Inflammatory macrophage (primary cell): ENCODE results near the gene NR3C1.

ENCODE experiments used
- DNase-seq, 2 donors: peaks; one replicate each; pipeline ENCODE4 v3.0.0-alpha.2; 2020 to 2022

The NR3C1 gene

DNA sequence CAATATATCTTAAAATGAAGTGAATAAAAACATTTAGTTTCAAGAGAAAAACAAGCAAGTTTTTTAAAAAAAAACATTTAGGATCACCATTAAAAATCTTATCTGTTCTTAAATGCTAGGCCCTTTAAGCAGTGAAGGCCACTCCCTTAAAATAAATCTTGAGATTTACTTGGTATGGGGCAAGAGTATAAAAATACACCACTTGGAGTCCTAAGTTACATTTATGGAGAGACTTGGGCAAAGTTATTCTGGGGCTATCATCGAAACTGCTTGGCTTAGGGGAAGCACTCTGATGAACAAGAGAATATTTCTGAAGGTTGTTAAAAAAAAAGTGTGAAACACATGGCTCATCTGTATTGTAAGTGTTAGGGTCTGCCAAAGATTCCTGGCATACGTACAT lies 97.4 kb downstream of the NR3C1 start:
- DNase-seq = no peak

DNA sequence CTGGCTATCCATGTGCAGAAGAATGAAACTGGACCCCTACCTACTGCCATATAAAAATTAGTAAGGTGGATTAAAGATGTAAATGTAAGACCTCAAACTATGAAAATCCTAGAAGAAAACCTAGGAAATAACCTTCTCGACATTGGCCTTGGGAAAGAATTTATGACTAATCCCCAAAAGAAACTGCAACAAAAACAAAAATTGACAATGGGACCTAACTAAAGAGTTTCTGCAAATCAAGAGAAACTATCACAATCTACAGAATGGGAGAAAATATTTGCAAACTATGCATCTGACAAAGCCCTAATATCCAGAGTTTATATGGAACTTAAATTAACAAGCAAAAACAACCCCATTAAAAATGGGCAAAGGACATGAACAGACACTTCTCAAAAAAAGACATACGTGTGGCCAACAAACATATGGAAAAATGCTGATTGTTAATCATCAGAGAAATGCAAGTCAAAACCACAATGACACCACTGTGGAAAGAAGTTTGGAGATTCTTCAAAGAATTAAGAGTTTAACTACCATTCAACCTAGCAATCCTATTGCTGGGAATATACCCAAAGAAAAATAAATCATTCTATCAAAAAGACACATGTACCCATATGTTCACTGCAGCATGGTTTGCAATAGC lies 98.5 kb downstream of the NR3C1 start:
- no peak for DNase-seq

DNA sequence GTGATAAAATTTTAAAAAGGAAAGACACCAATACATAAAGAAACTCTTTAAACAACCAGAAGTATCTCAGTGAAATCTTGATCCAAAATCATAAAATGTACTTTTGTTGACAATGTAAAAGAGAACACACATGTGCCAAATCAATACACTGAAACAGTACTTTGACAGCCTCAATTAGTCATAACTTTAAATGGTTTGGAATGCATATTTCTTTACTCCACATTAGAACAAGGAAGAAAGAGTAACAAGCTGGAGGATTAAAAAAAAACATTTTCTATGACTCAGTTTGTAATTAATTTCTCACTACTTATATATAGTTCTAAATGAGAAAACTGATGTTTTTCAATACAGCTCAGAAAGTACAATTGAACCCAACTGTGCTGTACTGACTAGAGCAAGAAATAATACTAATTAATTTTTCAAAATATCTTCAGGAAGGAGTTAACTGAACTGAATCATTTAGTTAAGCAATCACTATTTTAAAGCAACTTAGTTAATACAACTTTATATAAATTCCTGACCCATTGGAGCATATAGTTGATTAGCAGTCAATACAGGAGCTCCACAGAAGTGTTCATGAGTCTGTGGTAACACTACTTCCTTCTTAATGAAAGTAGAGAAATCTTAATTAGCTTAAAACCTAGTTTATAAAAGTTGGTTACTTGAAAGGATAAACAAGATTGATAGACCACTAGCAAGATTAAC lies 101.0 kb downstream of the NR3C1 start:
- no peak for DNase-seq

DNA sequence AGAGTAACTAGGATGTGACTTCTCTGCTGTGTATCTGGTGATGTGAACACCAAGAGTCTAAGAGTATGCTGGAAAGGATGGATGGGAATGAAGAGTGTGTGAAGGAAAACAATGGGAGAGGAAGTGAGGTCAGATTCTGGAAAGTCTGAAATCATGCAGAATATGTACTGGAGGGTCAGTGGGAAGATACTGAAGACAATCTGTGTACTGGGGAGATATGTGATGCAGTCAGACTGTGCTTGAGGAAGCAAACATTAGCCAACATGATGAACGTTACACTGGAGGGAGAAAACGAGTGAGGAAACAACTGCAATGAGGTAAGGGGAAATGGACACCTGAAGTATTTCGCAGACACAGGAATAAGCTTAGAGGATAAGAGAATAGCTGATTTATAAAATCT lies 105.7 kb downstream of the NR3C1 start:
- no peak for DNase-seq

DNA sequence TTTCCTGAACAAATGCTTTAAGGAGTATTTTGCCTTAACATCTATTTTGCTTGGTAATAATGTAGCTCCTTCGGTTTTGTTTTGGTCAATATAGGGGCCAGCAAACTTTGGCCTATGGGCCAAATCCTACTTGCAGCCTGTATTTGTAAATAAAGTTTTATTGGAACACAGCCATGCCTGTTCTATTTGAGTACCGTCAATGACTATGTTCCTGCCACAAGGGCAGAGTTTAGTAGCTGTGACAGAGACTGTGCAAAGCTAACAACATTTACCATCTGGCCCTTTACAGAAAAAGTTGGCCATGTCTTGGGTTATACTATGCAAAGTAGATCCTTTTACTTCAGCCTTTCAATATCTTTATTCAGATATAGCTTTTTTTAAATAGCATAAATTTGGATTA lies 113.4 kb downstream of the NR3C1 start:
- no peak for DNase-seq

DNA sequence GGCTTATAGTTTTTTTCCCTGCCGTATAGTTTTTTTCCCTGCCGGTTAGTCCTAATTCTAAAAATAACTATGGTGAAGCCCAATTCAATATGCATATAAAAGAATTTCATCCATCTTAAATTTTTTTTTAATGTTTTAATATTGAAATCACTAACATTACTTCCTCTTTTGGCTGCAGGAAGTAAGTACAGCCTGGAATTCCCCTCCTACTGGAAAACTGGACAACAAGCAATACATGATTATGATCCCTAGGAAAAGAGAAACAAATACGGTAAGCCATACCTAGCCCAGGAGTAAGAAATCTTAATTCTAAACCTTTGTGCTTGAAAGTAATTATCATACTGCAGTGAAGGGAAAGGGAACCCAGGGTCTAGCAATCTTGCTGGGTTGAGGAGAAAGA lies 119.0 kb downstream of the NR3C1 start:
- DNase-seq = peak; percentile 30 to 47

DNA sequence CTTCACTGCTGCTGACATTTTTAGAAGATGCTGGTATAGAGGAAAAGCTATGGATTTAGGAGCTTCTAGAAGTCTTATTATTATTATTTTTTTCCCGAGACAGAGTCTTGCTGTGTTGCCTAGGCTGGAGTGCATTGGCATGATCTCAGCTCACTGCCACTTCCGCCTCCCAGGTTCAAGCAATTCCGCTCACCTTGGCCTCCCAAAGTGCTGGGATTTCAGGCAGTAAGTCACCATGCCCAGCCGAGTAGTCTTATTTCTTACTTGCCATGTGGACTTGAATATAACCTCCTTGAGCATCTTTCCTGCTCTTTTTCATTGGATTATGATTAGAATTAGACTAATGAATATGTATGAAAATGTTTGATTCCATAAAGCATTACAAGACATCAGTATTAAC lies 119.5 kb downstream of the NR3C1 start:
- no peak for DNase-seq

DNA sequence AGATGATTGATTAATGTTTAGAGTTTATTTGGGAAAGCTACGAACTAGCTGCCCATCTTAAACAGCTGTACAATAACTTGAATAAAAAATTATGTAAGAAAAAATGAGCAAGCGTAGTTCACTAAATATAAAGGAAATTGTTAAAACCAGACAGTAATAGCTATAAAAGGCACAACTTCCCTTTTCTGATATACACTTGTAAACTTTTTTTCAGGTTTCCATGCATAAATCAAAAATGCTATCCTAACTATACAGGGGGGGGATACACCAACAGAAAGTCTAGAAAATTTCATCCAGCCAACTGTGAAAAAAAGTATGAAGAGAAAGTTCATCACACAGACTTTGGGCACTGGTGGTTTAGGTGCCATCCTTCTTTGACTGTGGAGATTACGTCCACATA lies 122.3 kb downstream of the NR3C1 start:
- peak in 1 of 2 donors; percentile 19 for DNase-seq

DNA sequence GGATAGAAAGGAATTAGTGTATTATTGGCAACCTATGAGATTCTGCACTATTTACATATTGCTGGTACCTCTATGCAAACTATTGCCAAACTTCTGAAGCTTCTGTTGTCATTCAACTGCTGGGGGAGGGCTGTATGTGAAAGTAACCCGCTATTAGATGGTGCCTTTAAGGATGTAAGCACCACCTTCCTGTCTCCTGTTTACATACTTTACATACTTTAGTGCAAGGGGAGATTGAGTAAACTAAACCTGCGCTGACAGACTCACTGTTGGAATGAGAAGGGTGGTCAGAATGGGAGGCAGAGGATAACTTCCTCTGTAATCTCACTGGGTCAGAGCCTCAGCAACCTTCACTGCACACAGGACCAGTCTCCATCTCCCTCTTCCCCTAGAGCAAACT lies 123.8 kb downstream of the NR3C1 start:
- no peak for DNase-seq

DNA sequence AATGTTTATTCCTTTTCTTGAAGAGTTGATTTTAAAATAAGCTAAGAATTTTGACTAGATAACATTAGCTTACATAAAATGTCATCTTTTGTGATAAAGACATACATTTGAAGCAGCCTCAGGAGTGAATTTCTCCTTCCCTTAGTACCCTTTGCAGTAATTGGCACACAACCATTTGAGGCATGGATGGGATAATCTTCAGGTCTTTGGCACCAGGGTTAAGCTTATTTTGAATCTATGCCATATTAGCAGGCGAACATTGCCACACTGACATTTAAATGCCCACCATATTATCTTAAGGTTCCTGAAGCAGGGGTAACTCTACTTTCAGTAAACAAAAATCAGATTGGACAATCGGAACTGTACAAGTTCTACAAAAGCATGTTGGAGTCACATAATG lies 126.0 kb downstream of the NR3C1 start:
- DNase-seq = no peak

DNA sequence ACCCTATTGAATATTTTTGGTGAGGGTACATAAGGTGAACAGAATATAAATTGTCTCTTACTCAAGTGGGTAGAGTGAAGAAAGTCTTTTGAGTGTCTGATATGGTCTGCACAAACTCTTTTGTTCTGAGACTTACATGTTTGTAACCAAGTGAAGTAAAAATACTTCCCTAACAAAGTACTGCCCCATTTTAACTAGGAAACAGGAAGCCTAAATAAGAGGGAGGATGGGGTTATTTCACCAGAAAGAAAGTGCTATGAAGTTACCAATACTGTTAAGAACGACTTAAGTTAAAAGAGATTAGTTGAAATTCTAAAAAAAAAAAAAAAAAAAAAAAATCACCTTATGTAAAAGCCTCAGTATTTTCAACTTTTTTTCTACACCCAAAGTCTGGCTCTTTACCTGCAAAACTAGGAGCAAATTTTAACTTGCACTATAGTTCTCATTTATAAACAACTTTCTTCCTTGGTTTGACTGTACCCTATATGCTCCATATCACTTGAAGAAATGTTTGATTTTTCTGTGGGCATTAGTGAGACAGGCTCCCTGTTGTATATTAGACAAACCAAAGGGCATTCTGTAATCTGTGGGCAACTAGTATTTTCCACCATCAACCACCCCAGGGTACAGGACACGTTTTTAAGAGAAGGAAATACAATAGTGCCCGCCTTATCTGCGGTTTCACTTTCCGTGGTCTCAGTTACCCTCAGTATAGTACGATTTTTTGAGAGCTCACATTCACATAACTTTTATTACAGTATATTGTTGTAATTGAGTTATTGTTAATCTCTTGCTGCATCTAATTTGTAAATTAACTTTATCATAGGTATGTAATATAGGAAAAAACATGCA lies 127.7 kb downstream of the NR3C1 start:
- peak; percentile 37 to 73 for DNase-seq

DNA sequence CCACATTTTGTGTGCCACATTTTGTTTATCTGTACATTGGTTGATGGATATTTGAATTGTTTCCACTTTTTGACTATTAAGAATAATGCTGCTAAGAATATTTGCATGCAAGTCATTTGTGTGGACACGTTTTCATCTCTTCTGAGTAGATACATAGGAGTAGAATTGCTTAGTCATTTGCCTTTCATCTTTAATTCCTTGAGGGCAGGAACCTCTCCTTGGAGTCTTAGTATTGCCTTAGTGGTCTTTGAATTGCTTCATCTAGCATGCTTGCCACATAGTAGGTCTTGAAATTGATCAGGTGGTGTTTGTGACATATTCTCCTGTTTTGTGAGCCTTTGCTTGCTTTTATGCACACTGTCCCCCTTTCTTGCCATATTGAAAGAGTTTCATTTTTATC lies 128.5 kb downstream of the NR3C1 start:
- DNase-seq = peak in 1 of 2 donors; percentile 15

DNA sequence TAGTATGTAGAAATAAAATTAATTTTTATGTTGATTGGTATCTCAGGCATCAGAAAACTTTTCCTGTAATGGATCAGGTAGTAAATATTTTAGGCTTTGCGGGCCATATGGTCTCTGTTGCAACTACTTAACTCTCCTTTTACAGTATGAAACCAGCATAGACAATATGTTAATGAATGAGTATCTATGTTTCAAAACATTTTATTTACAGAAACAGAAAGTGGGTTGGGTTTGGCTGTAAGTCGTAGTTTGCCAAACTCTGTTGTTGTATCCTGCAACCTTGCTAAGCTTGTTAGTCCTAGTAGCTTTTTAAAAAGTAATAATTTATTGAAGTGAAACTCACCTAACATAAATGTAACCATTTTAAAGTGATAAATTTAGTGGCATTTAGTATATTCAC lies 132.1 kb downstream of the NR3C1 start:
- DNase-seq = no peak

DNA sequence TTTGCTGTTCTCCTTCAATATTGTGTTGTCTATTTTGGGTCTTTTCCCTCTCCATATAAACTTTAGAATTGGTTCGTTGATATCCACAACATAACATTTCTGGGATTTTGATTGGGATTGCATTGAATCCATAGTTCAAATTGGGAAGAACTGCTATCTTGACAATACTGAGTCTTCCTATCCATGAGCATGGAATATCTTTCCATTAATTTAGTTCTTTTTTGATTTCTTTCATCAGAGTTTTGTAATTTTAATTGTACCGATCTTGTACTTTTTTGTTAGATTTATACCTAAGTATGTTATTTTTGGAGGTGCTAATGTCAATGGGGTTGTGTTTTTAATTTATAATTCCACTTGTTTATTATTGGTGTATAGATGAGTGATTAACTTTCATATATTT lies 135.1 kb downstream of the NR3C1 start:
- DNase-seq = no peak

DNA sequence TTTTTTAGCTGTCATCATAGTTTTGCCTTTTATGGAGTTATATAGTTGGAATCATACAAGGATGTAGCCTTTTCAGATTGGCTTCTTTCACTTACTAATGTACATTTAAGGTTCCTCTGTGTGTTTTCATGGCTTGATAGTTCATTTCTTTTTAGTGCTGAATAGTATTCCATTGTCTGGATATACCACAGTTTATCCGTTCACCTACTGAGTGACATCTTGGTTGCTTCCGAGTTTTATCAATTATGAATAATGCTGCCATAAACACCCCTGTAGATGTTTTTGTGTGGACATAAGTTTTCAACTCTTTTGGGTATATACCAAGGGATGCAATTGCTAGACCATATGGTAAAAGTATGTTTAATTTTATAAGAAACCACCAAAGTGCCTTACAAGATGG lies 136.3 kb downstream of the NR3C1 start:
- no peak for DNase-seq

DNA sequence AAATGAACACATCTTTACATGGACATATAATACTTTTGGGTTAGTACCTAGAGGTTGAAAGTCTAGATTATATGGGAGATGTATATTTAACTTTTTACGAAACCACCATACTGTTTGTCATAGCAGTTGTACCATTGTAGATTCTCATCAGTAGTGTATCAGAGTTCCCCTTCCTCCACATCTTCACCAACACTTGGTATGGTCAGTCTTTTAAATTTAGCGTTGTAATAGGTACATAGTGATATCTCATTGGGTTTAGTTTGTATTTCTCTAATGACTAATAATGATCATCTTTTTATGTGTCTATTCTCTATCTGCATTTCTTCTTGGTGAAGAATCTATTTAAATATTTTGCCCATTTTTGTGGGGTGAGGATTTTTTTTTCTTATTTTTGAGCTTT lies 137.5 kb downstream of the NR3C1 start:
- DNase-seq = no peak

DNA sequence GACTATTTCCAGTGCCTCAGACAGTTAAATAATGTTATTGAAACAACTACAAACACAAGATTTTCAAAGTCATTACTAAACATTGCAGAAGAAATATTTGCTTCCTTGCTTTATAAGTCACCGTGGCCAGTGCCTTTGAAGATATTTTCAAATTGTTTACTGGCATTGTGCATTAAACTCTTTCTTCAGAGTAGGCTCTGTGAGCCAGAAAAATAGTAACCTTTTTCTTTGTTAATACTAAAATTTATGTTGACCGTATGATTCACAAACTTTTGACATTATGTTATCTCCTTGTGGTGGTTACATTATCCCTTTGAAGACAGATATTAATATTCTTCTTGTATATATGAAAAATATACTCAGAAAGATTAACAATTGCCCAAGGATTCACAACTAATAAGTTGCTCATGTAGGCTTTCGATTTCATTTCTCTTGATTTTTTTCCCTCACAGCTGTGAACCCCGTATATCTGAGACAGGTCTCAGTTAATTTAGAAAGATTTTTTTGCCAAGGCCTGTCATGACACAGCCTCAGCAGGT lies 140.1 kb downstream of the NR3C1 start:
- no peak for DNase-seq

DNA sequence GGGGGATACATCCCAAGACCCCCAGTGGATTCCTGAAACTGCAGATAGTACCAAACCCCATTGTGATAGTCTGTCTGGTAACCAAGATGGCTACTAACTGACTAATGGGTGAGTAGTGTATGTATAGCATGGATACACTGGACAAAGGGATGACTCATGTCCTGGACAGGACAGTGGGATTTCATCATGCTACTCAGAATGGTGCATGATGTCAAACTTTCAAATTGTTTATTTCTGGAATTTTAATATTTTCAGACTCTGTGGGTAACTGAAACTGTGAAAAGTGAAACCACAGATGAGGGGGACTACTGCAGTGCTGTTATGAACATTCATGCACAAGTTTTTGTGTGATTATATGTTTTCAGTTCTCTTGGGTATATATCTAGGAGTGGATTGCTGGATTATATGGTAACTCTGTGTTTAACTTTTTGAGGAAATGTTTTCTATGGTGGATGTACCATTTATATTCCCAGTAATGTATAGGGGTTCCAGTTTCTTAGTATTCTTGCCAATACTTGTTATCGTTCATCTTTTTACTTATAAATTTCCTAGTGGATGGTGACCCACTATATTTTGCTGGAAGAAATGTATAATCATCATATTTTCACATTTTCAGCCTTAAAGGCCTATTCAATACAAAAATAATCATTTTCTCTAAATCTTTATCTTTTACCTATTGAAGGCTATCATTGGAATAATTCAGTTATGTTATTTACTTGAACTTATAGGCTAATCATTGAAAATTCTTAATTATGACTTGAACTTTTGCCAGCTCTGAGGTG lies 140.9 kb downstream of the NR3C1 start:
- peak; percentile 57 to 58 for DNase-seq

DNA sequence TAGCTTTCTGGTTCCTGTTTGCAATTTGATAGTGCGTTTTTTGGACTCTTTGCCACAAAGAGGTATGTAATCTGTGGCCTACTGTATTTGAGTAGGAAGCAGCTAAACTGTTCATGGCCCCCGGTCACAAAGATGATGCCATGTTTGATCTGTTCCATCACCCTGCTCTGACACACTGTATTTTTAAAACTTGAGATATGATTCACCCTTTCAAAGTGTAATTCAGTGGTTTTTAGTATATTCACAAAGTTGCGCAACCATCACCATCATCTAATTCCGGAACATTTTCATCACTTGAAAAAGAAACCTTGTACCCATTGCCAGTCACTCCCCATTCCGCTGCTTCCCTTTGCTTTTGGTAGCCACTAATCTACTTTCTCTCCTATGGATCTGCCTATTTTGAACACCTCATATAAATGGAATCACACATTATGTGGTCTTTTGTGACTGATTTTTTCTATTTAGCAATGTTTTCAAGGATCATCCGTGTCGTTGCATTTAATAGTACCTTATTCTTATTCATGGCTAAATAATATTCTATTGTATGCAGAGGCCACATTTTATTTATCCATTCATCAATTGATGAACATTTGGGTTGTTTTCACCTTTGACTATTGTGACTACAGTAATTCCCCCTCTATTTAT lies 141.6 kb downstream of the NR3C1 start:
- peak; percentile 39 to 60 for DNase-seq

DNA sequence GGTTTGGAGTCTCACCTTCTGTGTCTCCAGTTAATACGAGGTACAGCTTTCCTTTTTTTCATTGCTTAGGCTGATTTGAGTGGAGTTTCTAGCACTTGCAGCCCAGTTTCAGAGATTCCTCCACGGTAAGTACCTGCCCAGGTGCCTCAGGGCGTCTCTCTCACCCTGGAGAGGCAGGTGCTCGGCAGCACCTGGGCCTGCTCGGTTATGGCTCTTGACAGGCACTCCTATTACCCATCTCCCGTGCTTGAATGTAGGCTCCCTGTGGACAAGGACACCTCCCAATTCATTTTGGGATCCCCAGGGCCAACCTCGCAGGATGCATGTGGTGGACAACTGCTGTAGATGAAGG lies 144.3 kb downstream of the NR3C1 start:
- no peak for DNase-seq

DNA sequence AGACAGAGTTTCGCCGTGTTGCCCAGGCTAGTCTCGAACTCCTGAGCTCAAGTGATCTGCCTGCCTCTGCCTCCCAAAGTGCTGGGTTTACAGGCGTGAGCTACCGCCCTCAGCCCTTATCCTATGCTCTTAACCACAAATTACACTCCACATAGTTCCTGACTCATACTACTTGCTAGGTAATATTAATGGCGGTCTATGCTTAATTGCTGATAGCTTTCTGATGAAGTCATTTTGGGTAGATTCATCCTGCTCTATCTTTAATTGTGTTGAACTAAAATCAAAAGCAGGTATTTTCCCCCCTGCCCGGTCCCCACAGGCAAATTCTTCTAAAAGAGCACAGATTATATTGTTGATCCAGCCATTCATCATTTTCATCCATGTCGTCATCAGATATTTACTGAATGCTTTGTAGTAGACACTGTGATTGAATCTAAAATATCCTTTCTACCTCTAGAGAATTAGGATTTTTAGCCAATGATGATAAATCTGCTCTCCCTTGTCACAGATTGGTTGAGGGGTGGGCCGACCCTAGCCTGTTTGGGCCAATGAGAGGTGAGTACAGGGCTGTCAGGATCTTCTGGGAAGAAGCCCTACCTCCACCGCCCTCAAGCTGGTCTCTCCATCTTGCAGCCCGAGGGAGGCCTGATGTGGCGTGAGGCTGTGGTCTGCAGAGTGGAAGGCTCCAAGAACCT lies 144.8 kb downstream of the NR3C1 start:
- DNase-seq = no peak

DNA sequence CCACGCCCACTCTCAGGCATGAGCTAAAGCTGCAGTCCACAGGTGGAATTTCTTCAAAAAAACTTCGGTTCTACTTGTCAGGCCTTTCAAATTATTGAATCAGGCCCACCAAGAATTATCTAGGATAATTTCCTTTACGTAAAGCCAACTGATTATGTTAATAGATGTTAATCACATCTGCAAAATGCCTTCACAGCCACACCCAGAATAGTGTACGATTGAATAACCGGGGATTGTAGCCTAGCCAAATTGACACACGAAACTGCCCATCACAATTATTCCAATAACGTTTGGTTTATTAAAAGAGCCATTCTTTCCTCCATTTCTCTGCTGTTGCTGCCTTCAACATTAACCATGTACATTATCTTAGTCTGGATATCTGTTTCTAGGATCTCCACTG lies 148.7 kb downstream of the NR3C1 start:
- no peak for DNase-seq
